Measurements from ENCODE around the gene MTHFD1L. TPM values are rescaled to one million over a fixed set of nuclear protein-coding genes. Genes with fewer than 3 reads are reported as not detected.

MTHFD1L gene
- total RNA-seq, 4 donors from 2014 or later, result 3.0 to 9.4 (median 5.2) TPM

DNA sequence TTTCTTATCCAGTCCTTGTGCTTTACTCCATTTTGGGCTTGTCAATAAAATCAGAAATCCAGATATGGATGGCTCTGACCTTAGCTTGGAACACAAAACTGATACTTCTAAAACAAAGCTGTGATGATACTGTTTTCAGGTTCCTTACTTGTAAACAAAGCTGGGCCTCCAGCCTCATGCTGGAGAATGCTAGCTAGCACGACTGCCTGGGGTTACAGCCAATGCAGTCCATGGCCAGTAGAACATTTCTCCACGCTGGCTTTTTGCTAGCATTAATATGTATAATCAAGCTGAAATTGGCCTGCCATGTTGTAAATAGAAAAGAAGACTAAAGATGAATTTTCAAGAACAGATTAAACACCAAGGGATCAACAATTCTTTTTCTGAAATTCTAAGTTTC, 63.9 kb downstream of the MTHFD1L start:
- Histone ChIP-seq H3K9me3 (no peaks in the 10 kb centered on the region), H3K4me1 (peaks cover 13% of the 10 kb centered on the region), H3K27me3 (no peaks in the 10 kb centered on the region), H3K27ac (no peak overlapping the region), H3K36me3 (no peaks in the 10 kb centered on the region), H3K4me3 (no peak overlapping the region)
- TF ChIP-seq POLR2A (IDR thresholded peaks at IDR 0.05) (no peak), EP300 (IDR thresholded peaks at IDR 0.05) (no peak), POLR2AphosphoS5 (IDR thresholded peaks at IDR 0.05) (no peak)
- TF ChIP-seq, protein P1, sequence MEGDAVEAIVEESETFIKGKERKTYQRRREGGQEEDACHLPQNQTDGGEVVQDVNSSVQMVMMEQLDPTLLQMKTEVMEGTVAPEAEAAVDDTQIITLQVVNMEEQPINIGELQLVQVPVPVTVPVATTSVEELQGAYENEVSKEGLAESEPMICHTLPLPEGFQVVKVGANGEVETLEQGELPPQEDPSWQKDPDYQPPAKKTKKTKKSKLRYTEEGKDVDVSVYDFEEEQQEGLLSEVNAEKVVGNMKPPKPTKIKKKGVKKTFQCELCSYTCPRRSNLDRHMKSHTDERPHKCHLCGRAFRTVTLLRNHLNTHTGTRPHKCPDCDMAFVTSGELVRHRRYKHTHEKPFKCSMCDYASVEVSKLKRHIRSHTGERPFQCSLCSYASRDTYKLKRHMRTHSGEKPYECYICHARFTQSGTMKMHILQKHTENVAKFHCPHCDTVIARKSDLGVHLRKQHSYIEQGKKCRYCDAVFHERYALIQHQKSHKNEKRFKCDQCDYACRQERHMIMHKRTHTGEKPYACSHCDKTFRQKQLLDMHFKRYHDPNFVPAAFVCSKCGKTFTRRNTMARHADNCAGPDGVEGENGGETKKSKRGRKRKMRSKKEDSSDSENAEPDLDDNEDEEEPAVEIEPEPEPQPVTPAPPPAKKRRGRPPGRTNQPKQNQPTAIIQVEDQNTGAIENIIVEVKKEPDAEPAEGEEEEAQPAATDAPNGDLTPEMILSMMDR (IDR thresholded peaks at IDR 0.05), result no peak
- no peak for DNase-seq (ENCODE audit: low spot score in 2 of 2)
- WGBS, result 55% methylated on average over 2 of the region's 2 CpGs

DNA sequence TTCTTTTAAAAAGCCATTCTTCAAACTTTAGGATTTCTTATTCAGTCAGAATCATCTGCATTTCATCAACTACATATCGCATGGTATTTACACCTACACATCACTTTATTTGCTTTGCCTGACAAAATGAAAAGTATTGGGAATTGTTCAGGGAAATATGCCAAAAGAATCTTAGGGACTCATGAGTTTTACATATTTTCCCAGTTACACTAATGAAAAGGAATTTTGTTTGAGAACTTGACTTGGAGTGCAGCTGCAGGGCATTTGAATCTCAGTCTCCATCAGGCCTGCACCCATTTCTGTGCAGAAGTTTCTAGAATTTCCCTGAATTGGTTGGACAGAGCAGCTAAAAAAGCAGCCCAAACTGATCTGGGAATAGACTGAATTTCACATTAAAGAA, 65.3 kb downstream of the MTHFD1L start:
- H3K4me1 ChIP-seq, result peaks cover 13% of the 10 kb centered on the region
- H3K27me3 ChIP-seq, result no peaks in the 10 kb centered on the region
- no peaks in the 10 kb centered on the region for H3K36me3 ChIP-seq
- no peak overlapping the region for H3K27ac ChIP-seq
- H3K4me3 ChIP-seq, result no peak overlapping the region
- no peak for DNase-seq (ENCODE audit: low spot score in 2 of 2)
- H3K9me3 ChIP-seq, result no peaks in the 10 kb centered on the region
- no peak for TF ChIP-seq EP300 (IDR thresholded peaks at IDR 0.05)
- TF ChIP-seq POLR2A (IDR thresholded peaks at IDR 0.05), result no peak
- TF ChIP-seq, protein P1 (IDR thresholded peaks at IDR 0.05), result no peak
- TF ChIP-seq POLR2AphosphoS5 (IDR thresholded peaks at IDR 0.05), result no peak
- WGBS, result 60% methylated on average over 1 of the region's 1 CpG

DNA sequence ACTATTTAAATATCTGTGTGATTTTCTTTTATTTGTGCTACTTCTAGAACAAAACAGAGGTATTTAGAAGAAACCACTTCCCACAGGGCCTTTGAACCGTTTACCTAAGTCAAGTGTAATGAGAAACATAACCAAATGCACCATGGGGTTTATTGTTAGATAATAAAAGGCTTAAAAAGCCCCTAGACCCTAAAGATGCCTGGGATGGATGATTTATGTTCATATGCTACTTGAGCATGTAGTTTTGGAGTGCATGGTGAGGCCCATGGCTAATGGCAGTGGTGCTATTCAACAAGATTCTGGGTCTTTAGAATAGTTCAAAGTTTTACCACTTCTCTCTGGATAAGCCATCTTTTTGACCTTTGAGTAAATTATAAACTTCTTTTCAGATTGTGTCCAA, 65.9 kb downstream of the MTHFD1L start:
- Histone ChIP-seq H3K9me3 (no peaks in the 10 kb centered on the region), H3K4me3 (no peak overlapping the region), H3K27me3 (no peaks in the 10 kb centered on the region), H3K36me3 (no peaks in the 10 kb centered on the region), H3K4me1 (peaks cover 13% of the 10 kb centered on the region), H3K27ac (no peak overlapping the region)
- 55% methylated on average over 1 of the region's 1 CpG for WGBS
- TF ChIP-seq POLR2AphosphoS5 (IDR thresholded peaks at IDR 0.05) (no peak), POLR2A (IDR thresholded peaks at IDR 0.05) (no peak), EP300 (IDR thresholded peaks at IDR 0.05) (no peak)
- TF ChIP-seq, protein P1 (IDR thresholded peaks at IDR 0.05), result no peak
- DNase-seq (ENCODE audit: low spot score in 2 of 2), result no peak

DNA sequence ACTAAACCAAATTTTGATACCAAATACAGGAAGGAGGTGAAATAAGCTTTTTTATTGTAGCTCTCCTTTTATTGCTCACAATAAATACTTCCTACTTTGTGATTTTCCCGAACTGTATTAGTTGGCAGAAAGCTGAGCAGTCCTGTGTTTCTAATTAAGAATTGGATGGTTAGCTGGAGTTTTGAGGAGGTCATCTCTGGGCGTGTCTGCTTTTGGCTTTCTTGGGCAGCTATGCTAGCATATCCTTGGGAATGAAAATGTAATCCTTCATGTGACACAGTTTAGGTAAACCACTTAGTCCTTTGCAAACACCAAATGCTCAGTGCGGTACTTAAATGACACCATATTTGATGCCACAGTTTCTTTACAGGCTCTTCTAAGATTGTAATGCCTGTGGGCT, 67.5 kb downstream of the MTHFD1L start:
- H3K27me3 ChIP-seq, result no peaks in the 10 kb centered on the region
- TF ChIP-seq POLR2AphosphoS5 (IDR thresholded peaks at IDR 0.05) (no peak), POLR2A (IDR thresholded peaks at IDR 0.05) (no peak), EP300 (IDR thresholded peaks at IDR 0.05) (no peak)
- TF ChIP-seq, protein P1 (IDR thresholded peaks at IDR 0.05), result no peak
- no peak overlapping the region for H3K4me3 ChIP-seq
- no peak for DNase-seq (ENCODE audit: low spot score in 2 of 2)
- 49% methylated on average over 3 of the region's 3 CpGs for WGBS
- no peak overlapping the region for H3K27ac ChIP-seq
- H3K9me3 ChIP-seq, result no peaks in the 10 kb centered on the region
- no peaks in the 10 kb centered on the region for H3K36me3 ChIP-seq
- peaks cover 13% of the 10 kb centered on the region for H3K4me1 ChIP-seq

DNA sequence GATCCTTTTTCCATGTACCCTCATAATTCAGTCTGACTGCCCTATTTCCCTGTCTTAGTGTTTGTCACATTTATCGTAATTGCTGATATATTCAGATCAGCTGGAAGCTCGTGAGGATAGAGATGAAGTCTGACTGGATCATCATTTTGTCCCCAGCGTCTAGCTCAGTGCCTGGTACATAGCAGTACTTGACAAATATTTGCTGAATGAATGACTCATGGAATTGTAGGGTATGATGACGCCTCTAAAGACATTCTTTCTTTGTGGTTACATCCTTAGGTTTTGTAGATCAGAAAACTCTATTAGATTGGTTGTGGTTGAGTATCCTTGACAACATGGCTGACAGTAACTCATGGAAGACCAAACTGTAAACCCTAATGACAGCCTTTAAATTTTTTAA, 68.9 kb downstream of the MTHFD1L start:
- no peak for DNase-seq (ENCODE audit: low spot score in 2 of 2)
- H3K27me3 ChIP-seq, result no peaks in the 10 kb centered on the region
- TF ChIP-seq, protein P1 (IDR thresholded peaks at IDR 0.05), result no peak
- TF ChIP-seq POLR2A (IDR thresholded peaks at IDR 0.05) (no peak), POLR2AphosphoS5 (IDR thresholded peaks at IDR 0.05) (no peak), EP300 (IDR thresholded peaks at IDR 0.05) (no peak)
- H3K36me3 ChIP-seq, result no peaks in the 10 kb centered on the region
- no peak overlapping the region for H3K27ac ChIP-seq
- WGBS, result 97% methylated on average over 4 of the region's 4 CpGs
- H3K9me3 ChIP-seq, result no peaks in the 10 kb centered on the region
- H3K4me1 ChIP-seq, result peaks cover 13% of the 10 kb centered on the region
- no peak overlapping the region for H3K4me3 ChIP-seq
